ENCODE data around the gene DNAJA1.
A peak's percentile ranks its signal among the peaks of the same experiment; 100 is the strongest.

Gene DNAJA1

GRCh38 chr9:33042473-33042872, 17.4 kb downstream of the DNAJA1 start:
- DNase-seq (ENCODE audit: low read depth), result peak; percentile 49
- no peak overlapping the region for H3K4me3 ChIP-seq (ENCODE audit: control insufficient read depth, low read depth, low read length)

GRCh38 chr9:33043671-33044070, 18.6 kb downstream of the DNAJA1 start:
- no peak for DNase-seq (ENCODE audit: low read depth)

More at GRCh38 chr9:33042473-33042872, 17.4 kb downstream of the DNAJA1 start:
- TF ChIP-seq CTCF (conservative IDR thresholded peaks at IDR 0.05; ENCODE audit: control insufficient read depth, insufficient read depth, low read depth, low read length), result no peak

GRCh38 chr9:33044162-33044673, 19.1 kb downstream of the DNAJA1 start:
- peak overlapping the region; percentile 61 for H3K4me3 ChIP-seq (ENCODE audit: control insufficient read depth, low read depth, low read length)
- peak; percentile 94 for DNase-seq (ENCODE audit: low read depth)
- no peak for TF ChIP-seq CTCF (conservative IDR thresholded peaks at IDR 0.05; ENCODE audit: control insufficient read depth, insufficient read depth, low read depth, low read length)

More at GRCh38 chr9:33043671-33044070, 18.6 kb downstream of the DNAJA1 start:
- peak overlapping the region; percentile 61 for H3K4me3 ChIP-seq (ENCODE audit: control insufficient read depth, low read depth, low read length)
- no peak for TF ChIP-seq CTCF (conservative IDR thresholded peaks at IDR 0.05; ENCODE audit: control insufficient read depth, insufficient read depth, low read depth, low read length)

- DNase-seq (ENCODE audit: low read depth), result peak; percentile 33
These were observed 19.7 kb downstream of the DNAJA1 start for GRCh38 chr9:33044677-33045282.

GRCh38 chr9:33046061-33046460, 21.0 kb downstream of the DNAJA1 start:
- no peak overlapping the region for H3K4me3 ChIP-seq (ENCODE audit: control insufficient read depth, low read depth, low read length)
- TF ChIP-seq CTCF (conservative IDR thresholded peaks at IDR 0.05; ENCODE audit: control insufficient read depth, insufficient read depth, low read depth, low read length), result no peak
- no peak for DNase-seq (ENCODE audit: low read depth)

More at GRCh38 chr9:33044677-33045282, 19.7 kb downstream of the DNAJA1 start:
- H3K4me3 ChIP-seq (ENCODE audit: control insufficient read depth, low read depth, low read length), result peak overlapping the region; percentile 61
- TF ChIP-seq CTCF (conservative IDR thresholded peaks at IDR 0.05; ENCODE audit: control insufficient read depth, insufficient read depth, low read depth, low read length), result peak; percentile 34

GRCh38 chr9:33048054-33048465, 23.0 kb downstream of the DNAJA1 start:
- no peak for TF ChIP-seq CTCF (conservative IDR thresholded peaks at IDR 0.05; ENCODE audit: control insufficient read depth, insufficient read depth, low read depth, low read length)
- DNase-seq (ENCODE audit: low read depth), result no peak

More at GRCh38 chr9:33048054-33048465, 23.0 kb downstream of the DNAJA1 start:
- no peak overlapping the region for H3K4me3 ChIP-seq (ENCODE audit: control insufficient read depth, low read depth, low read length)

Measured in fibroblast of mammary gland (primary cell).